HepG2 (cell line): ENCODE results near the gene FAM167B. TPM values are rescaled to one million over a fixed set of nuclear protein-coding genes. Genes with fewer than 3 reads are reported as not detected.

Experiments used
- AGO1 ChIP-seq: fragments of 200-400 bp; formaldehyde crosslinking; IDR thresholded peaks from 2 replicates; pipeline ENCODE4 v1.6.1; 2017; ENCODE audit warnings: mild to moderate bottlenecking, low read depth, low read length, moderate library complexity; ENCODE audit not compliant: poor library complexity, severe bottlenecking
- AHR ChIP-seq: IDR thresholded peaks from 2 replicates; pipeline ENCODE4 v1.6.1; 2018; ENCODE audit warnings: missing genetic modification reagents, missing compliant biosample characterization
- ARID5B ChIP-seq: IDR thresholded peaks from 2 replicates; pipeline ENCODE4 v1.4.0; 2020; ENCODE audit warnings: mild to moderate bottlenecking, missing genetic modification reagents
- CBFB ChIP-seq: sonication (generic); formaldehyde crosslinking; IDR thresholded peaks from 2 replicates; pipeline ENCODE4 v1.4.0; 2020; ENCODE audit warnings: missing genetic modification reagents
- ELK4 ChIP-seq: sonication (generic); formaldehyde crosslinking; IDR thresholded peaks from 2 replicates; pipeline ENCODE4 v1.9.0; 2021; ENCODE audit warnings: missing genetic modification reagents, borderline replicate concordance
- SNAPC2 ChIP-seq: sonication (generic); formaldehyde crosslinking; IDR thresholded peaks from 2 replicates; pipeline ENCODE4 v1.8.1; 2022; ENCODE audit warnings: mild to moderate bottlenecking, missing genetic modification reagents
- TAF1 ChIP-seq: sonication (generic); formaldehyde crosslinking; IDR thresholded peaks from 2 replicates; pipeline ENCODE4 v1.4.0; 2020; ENCODE audit warnings: missing genetic modification reagents
- TCF7 ChIP-seq: sonication (generic); IDR thresholded peaks from 2 replicates; pipeline ENCODE4 v1.6.1; 2016; ENCODE audit warnings: antibody characterized with exemption, low read depth
- TSC22D2 ChIP-seq: sonication (generic); formaldehyde crosslinking; IDR thresholded peaks from 2 replicates; pipeline ENCODE4 v1.5.1; 2020; ENCODE audit warnings: missing genetic modification reagents, mild to moderate bottlenecking, borderline replicate concordance
- ZNF160 ChIP-seq: sonication (generic); formaldehyde crosslinking; IDR thresholded peaks from 2 replicates; pipeline ENCODE4 v1.8.0; 2022; ENCODE audit warnings: mild to moderate bottlenecking, inconsistent platforms, missing genetic modification reagents
- ZNF260 ChIP-seq: sonication (generic); formaldehyde crosslinking; IDR thresholded peaks from 2 replicates; pipeline ENCODE4 v1.4.0; 2020; ENCODE audit warnings: missing genetic modification reagents, low read depth, mild to moderate bottlenecking, borderline replicate concordance
- ZNF292 ChIP-seq: sonication (generic); formaldehyde crosslinking; IDR thresholded peaks from 2 replicates; pipeline ENCODE4 v1.8.1; 2022; ENCODE audit warnings: mild to moderate bottlenecking, low read depth, missing genetic modification reagents, borderline replicate concordance
- ZNF607 ChIP-seq: sonication (generic); formaldehyde crosslinking; IDR thresholded peaks from 2 replicates; pipeline ENCODE4 v1.5.1; 2020; ENCODE audit warnings: missing genetic modification reagents, mild to moderate bottlenecking, borderline replicate concordance
- ZNF674 ChIP-seq: sonication (generic); formaldehyde crosslinking; IDR thresholded peaks from 2 replicates; pipeline ENCODE4 v1.5.0; 2020; ENCODE audit warnings: low read depth, mild to moderate bottlenecking, missing genetic modification reagents
- polyA plus RNA-seq, 8 experiments: library from polyadenylated mRNA; depleted of rRNA in 3 of 8; stranded (reverse) in 7 of 8; unstranded in 1 of 8; fragments of >200 nt; fragmentation: Illumina TruSeq in 4 of 8; extraction: Trizol in 4 of 8; gene quantifications; 2 replicates each; pipeline versions ENCODE4 v1.2.1 to v1.2.3, GENCODE V29; 2011 to 2016; ENCODE audit warnings: low read depth in 4 of 8, missing spikeins in 1 of 8, mixed read lengths in 1 of 8; ENCODE audit not compliant: insufficient read depth in 1 of 8
- total RNA-seq, 5 experiments: library from RNA; depleted of rRNA; stranded (reverse); fragments of >200 nt; fragmentation: Illumina TruSeq; extraction: Trizol; gene quantifications; 2 replicates each; pipeline ENCODE4 v1.2.3, GENCODE V29; 2016; ENCODE audit warnings: low read depth in 1 of 5
- TF ChIP-seq, protein P1 (sequence below), 2 experiments: IDR thresholded peaks; 2 replicates each; pipeline ENCODE4 v1.6.1; 2011 to 2012; ENCODE audit warnings: low read length in 2 of 2, borderline replicate concordance in 1 of 2, low read depth in 1 of 2, mild to moderate bottlenecking in 1 of 2, moderate library complexity in 1 of 2
- TF ChIP-seq, protein P2 (sequence below): sonication (generic); formaldehyde crosslinking; IDR thresholded peaks from 2 replicates; pipeline ENCODE4 v1.4.0; 2020; ENCODE audit warnings: missing genetic modification reagents

FAM167B gene
- total and polyA plus RNA-seq, 2 of the 13 experiments (the other 11 are each of a cell fraction or from before 2014, with no cell fraction given), result 0.15 to 0.70 TPM

- peak; percentile 80 for TF ChIP-seq ZNF607 (CRISPR knock-in tag)
- no peak for TF ChIP-seq TAF1 (CRISPR knock-in tag)
- no peak for TF ChIP-seq ELK4 (CRISPR knock-in tag)
- TF ChIP-seq ZNF260 (CRISPR knock-in tag), result no peak
- no peak for TF ChIP-seq TCF7
- no peak for TF ChIP-seq ZNF674 (CRISPR knock-in tag)
- TF ChIP-seq, protein P1, sequence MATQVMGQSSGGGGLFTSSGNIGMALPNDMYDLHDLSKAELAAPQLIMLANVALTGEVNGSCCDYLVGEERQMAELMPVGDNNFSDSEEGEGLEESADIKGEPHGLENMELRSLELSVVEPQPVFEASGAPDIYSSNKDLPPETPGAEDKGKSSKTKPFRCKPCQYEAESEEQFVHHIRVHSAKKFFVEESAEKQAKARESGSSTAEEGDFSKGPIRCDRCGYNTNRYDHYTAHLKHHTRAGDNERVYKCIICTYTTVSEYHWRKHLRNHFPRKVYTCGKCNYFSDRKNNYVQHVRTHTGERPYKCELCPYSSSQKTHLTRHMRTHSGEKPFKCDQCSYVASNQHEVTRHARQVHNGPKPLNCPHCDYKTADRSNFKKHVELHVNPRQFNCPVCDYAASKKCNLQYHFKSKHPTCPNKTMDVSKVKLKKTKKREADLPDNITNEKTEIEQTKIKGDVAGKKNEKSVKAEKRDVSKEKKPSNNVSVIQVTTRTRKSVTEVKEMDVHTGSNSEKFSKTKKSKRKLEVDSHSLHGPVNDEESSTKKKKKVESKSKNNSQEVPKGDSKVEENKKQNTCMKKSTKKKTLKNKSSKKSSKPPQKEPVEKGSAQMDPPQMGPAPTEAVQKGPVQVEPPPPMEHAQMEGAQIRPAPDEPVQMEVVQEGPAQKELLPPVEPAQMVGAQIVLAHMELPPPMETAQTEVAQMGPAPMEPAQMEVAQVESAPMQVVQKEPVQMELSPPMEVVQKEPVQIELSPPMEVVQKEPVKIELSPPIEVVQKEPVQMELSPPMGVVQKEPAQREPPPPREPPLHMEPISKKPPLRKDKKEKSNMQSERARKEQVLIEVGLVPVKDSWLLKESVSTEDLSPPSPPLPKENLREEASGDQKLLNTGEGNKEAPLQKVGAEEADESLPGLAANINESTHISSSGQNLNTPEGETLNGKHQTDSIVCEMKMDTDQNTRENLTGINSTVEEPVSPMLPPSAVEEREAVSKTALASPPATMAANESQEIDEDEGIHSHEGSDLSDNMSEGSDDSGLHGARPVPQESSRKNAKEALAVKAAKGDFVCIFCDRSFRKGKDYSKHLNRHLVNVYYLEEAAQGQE (IDR thresholded peaks at IDR 0.05; ENCODE audit: borderline replicate concordance in 1 of 2, low read depth in 1 of 2, low read length in 2 of 2), result no peak
- TF ChIP-seq, protein P2, sequence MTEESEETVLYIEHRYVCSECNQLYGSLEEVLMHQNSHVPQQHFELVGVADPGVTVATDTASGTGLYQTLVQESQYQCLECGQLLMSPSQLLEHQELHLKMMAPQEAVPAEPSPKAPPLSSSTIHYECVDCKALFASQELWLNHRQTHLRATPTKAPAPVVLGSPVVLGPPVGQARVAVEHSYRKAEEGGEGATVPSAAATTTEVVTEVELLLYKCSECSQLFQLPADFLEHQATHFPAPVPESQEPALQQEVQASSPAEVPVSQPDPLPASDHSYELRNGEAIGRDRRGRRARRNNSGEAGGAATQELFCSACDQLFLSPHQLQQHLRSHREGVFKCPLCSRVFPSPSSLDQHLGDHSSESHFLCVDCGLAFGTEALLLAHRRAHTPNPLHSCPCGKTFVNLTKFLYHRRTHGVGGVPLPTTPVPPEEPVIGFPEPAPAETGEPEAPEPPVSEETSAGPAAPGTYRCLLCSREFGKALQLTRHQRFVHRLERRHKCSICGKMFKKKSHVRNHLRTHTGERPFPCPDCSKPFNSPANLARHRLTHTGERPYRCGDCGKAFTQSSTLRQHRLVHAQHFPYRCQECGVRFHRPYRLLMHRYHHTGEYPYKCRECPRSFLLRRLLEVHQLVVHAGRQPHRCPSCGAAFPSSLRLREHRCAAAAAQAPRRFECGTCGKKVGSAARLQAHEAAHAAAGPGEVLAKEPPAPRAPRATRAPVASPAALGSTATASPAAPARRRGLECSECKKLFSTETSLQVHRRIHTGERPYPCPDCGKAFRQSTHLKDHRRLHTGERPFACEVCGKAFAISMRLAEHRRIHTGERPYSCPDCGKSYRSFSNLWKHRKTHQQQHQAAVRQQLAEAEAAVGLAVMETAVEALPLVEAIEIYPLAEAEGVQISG (CRISPR knock-in tag), result peak; percentile 66
- peak; percentile 79 for TF ChIP-seq ZNF292 (CRISPR knock-in tag)
- TF ChIP-seq AGO1, result no peak
- no peak for TF ChIP-seq AHR (CRISPR knock-in tag)
- no peak for TF ChIP-seq ZNF160 (CRISPR knock-in tag)
- 0 out of 2 replicates have a peak, but pooled peaks have one; percentile 55 for TF ChIP-seq TSC22D2
- TF ChIP-seq ARID5B, result peak; percentile 26; the same call in 1 of the 2 replicates
- TF ChIP-seq SNAPC2 (CRISPR knock-in tag), result no peak
- no peak for TF ChIP-seq CBFB
Measured at GRCh38 chr1:32241001-32241763, 5.8 kb upstream of the FAM167B start (continued).
